GM23338 (cell line): ENCODE data around the gene FGD4. TPM values are rescaled to one million over a fixed set of nuclear protein-coding genes. Genes with fewer than 3 reads are reported as not detected.

Source experiments
- ATAC-seq: fragments of 200-7000 bp; cut with Tn5 transposase; 3 replicates; pipeline ENCODE4 v1.9.1; 2020
- DNase-seq: peaks from one replicate; pipeline ENCODE4 v3.0.0-alpha.2; 2015; ENCODE audit warnings: low spot score
- H2AFZ ChIP-seq: fragments of 200-600 bp; sonication (generic); 2 replicates; pipeline ENCODE4 v1.8.0; 2016; ENCODE audit warnings: antibody characterized with exemption, mild to moderate bottlenecking, moderate library complexity
- H3F3A ChIP-seq: fragments of 200-600 bp; sonication (generic); replicated peaks from 2 replicates; pipeline ENCODE4 v1.8.0; 2017; ENCODE audit warnings: antibody characterized with exemption, mixed run types, low read depth
- H3K27ac ChIP-seq: fragments of 200-600 bp; sonication (generic); 2 replicates; pipeline ENCODE4 v1.6.1; 2016; ENCODE audit warnings: low read depth
- H3K27me3 ChIP-seq: fragments of 200-600 bp; sonication (generic); 2 replicates; pipeline ENCODE4 v1.8.0; 2016; ENCODE audit warnings: mild to moderate bottlenecking, mixed run types, moderate library complexity; ENCODE audit not compliant: insufficient read depth
- H3K36me3 ChIP-seq: fragments of 200-600 bp; sonication (generic); 2 replicates; pipeline ENCODE4 v1.8.0; 2016; ENCODE audit warnings: mild to moderate bottlenecking; ENCODE audit not compliant: insufficient read depth
- H3K4me1 ChIP-seq: fragments of 200-600 bp; sonication (generic); 2 replicates; pipeline ENCODE4 v1.8.0; 2016; ENCODE audit warnings: mild to moderate bottlenecking, moderate library complexity; ENCODE audit not compliant: insufficient read depth
- H3K4me2 ChIP-seq: fragments of 200-600 bp; sonication (generic); 2 replicates; pipeline ENCODE4 v1.7.1; 2017; ENCODE audit warnings: mixed run types
- H3K4me3 ChIP-seq: fragments of 200-600 bp; sonication (generic); 2 replicates; pipeline ENCODE4 v1.6.1; 2016; ENCODE audit warnings: mixed run types
- H3K79me2 ChIP-seq: fragments of 200-600 bp; sonication (generic); replicated peaks from 2 replicates; pipeline ENCODE4 v1.8.0; 2017; ENCODE audit warnings: mild to moderate bottlenecking; ENCODE audit not compliant: insufficient read depth
- H3K9me2 ChIP-seq: fragments of 200-600 bp; sonication (generic); 2 replicates; pipeline ENCODE4 v1.8.0; 2017; ENCODE audit not compliant: insufficient read depth
- H4K20me1 ChIP-seq: fragments of 200-600 bp; sonication (generic); replicated peaks from 2 replicates; pipeline ENCODE4 v1.8.0; 2017; ENCODE audit warnings: mild to moderate bottlenecking; ENCODE audit not compliant: insufficient read depth
- H3K27ac Mint-ChIP-seq: 2 replicates; pipeline ENCODE4 v1.8.0; 2020; ENCODE audit warnings: inconsistent platforms, mild to moderate bottlenecking, moderate library complexity, mixed read lengths
- H3K27me3 Mint-ChIP-seq: 3 replicates; pipeline ENCODE4 v1.8.0; 2022; ENCODE audit warnings: low read depth, mild to moderate bottlenecking, moderate library complexity, mixed read lengths, inconsistent platforms; ENCODE audit not compliant: insufficient read depth, poor library complexity
- H3K36me3 Mint-ChIP-seq: 3 replicates; pipeline ENCODE4 v1.8.0; 2021; ENCODE audit warnings: low read depth, mild to moderate bottlenecking, inconsistent platforms, moderate library complexity, mixed read lengths
- H3K4me1 Mint-ChIP-seq: 3 replicates; pipeline ENCODE4 v1.8.0; 2020; ENCODE audit warnings: mild to moderate bottlenecking, inconsistent platforms, mixed read lengths
- H3K4me3 Mint-ChIP-seq: 3 replicates; pipeline ENCODE4 v1.8.0; 2021; ENCODE audit warnings: moderate library complexity, mild to moderate bottlenecking, inconsistent platforms, mixed read lengths
- H3K9me3 Mint-ChIP-seq: 3 replicates; pipeline ENCODE4 v1.8.0; 2020; ENCODE audit warnings: moderate library complexity, mild to moderate bottlenecking, inconsistent platforms, mixed read lengths
- CREB1 ChIP-seq: fragments of 250-450 bp; sonication (Bioruptor Pico); IDR thresholded peaks from 2 replicates; pipeline ENCODE4 v1.5.0; 2020; ENCODE audit warnings: low read depth, mild to moderate bottlenecking, moderate library complexity
- CTCF ChIP-seq, 2 experiments: fragments of 200-600 bp in 1 of 2; sonication (generic) in 1 of 2; conservative IDR thresholded peaks; 2 replicates each; pipeline versions ENCODE4 v1.5.1 to v1.6.1; 2016 to 2017; ENCODE audit warnings: antibody characterized with exemption in 2 of 2, low read depth in 2 of 2, mild to moderate bottlenecking in 2 of 2, moderate library complexity in 1 of 2
- ETS1 ChIP-seq: IDR thresholded peaks from 2 replicates; pipeline ENCODE4 v1.6.1; 2016; ENCODE audit warnings: antibody characterized with exemption
- EZH2phosphoT487 ChIP-seq: fragments of 200-600 bp; sonication (generic); IDR thresholded peaks from one replicate; pipeline ENCODE4 v1.8.1; 2018; ENCODE audit warnings: antibody characterized with exemption; ENCODE audit not compliant: unreplicated experiment
- JUNB ChIP-seq: IDR thresholded peaks from one replicate; pipeline ENCODE4 v1.6.1; 2016; ENCODE audit warnings: antibody characterized with exemption; ENCODE audit not compliant: unreplicated experiment
- NANOG ChIP-seq: IDR thresholded peaks from 2 replicates; pipeline ENCODE4 v1.6.1; 2016; ENCODE audit warnings: antibody characterized with exemption, borderline replicate concordance
- REST ChIP-seq: IDR thresholded peaks from one replicate; pipeline ENCODE4 v1.6.1; 2018; ENCODE audit warnings: antibody characterized with exemption; ENCODE audit not compliant: unreplicated experiment
- STAT1 ChIP-seq: IDR thresholded peaks from one replicate; pipeline ENCODE4 v1.6.1; 2016; ENCODE audit warnings: antibody characterized with exemption; ENCODE audit not compliant: unreplicated experiment
- ZNF114 ChIP-seq: fragments of 250-450 bp; sonication (Bioruptor Pico); IDR thresholded peaks from 2 replicates; pipeline ENCODE4 v1.5.0; 2020; ENCODE audit warnings: mild to moderate bottlenecking, moderate library complexity
- ZNF331 ChIP-seq: fragments of 250-450 bp; sonication (Bioruptor Pico); IDR thresholded peaks from 2 replicates; pipeline ENCODE4 v1.5.0; 2020; ENCODE audit warnings: low read depth, mild to moderate bottlenecking, moderate library complexity
- ZNF462 ChIP-seq: fragments of 250-450 bp; sonication (Bioruptor Pico); IDR thresholded peaks from 2 replicates; pipeline ENCODE4 v1.5.0; 2020; ENCODE audit warnings: mild to moderate bottlenecking, moderate library complexity
- polyA plus RNA-seq: library from polyadenylated mRNA; unstranded; fragments of >200 nt; fragmentation: Nextera tagmentation; extraction: Ambion mirVana; gene quantifications from 2 replicates; pipeline ENCODE4 v1.2.1, GENCODE V29; 2016
- total RNA-seq: library from RNA; depleted of rRNA; stranded (reverse); fragments of >200 nt; shearing (Covaris generic); gene quantifications from 2 replicates; pipeline ENCODE4 v1.2.3, GENCODE V29; 2014

Gene FGD4
- total and polyA plus RNA-seq, 2 experiments from 2014 or later, result 24.3 to 54.3 TPM

- TF ChIP-seq ZNF462 (CRISPR knock-in tag) (no peak), NANOG (no peak), REST (no peak), STAT1 (no peak)
Observed at GRCh38 chr12:32475724-32476123, 76.4 kb downstream of the FGD4 start (continued).

GRCh38 chr12:32476446-32476845 lies 77.1 kb downstream of the FGD4 start:
- H3K4me1 ChIP-seq, result peaks cover 9% of the 10 kb centered on the region; the same call in 1 of the 2 replicates
- peak; percentile 46 for ATAC-seq
- no peaks in the 10 kb centered on the region for H3K36me3 ChIP-seq
- H3K9me3 Mint-ChIP-seq, result no peaks in the 10 kb centered on the region
- no peaks in the 10 kb centered on the region for H3K27me3 ChIP-seq
- H3F3A ChIP-seq, result no peaks in the 10 kb centered on the region; the same call in 1 of the 2 replicates
- no peak overlapping the region for H2AFZ ChIP-seq
- peak overlapping the region; percentile 54; the same call in 1 of the 2 replicates for H3K27ac Mint-ChIP-seq
- peaks cover 3% of the 10 kb centered on the region for H3K27me3 Mint-ChIP-seq
- peaks cover 21% of the 10 kb centered on the region; the same call in 2 of the 3 replicates for H3K4me1 Mint-ChIP-seq
- 0 out of 2 replicates have a peak, but pooled peaks cover 2% of the 10 kb centered on the region for H3K9me2 ChIP-seq
- H3K4me2 ChIP-seq, result peak overlapping the region; percentile 51; the same call in 1 of the 2 replicates
- no peak for DNase-seq
- peak overlapping the region; percentile 86 for H3K27ac ChIP-seq
- H3K79me2 ChIP-seq, result peaks cover 87% of the 10 kb centered on the region
- H3K36me3 Mint-ChIP-seq, result peaks cover 38% of the 10 kb centered on the region
- no peak overlapping the region for H3K4me3 ChIP-seq
- H4K20me1 ChIP-seq, result peaks cover 26% of the 10 kb centered on the region
- no peak overlapping the region for H3K4me3 Mint-ChIP-seq
- no peak for TF ChIP-seq CREB1 (CRISPR knock-in tag)
- TF ChIP-seq JUNB, result no peak
- no peak for TF ChIP-seq ETS1
- TF ChIP-seq CTCF (conservative IDR thresholded peaks at IDR 0.05; ENCODE audit: low read depth in 2 of 2), result no peak
- TF ChIP-seq ZNF331 (CRISPR knock-in tag), result no peak
- no peak for TF ChIP-seq ZNF114 (CRISPR knock-in tag)
- no peak for TF ChIP-seq EZH2phosphoT487
